ENCODE results near the gene MXD1. TPM values are rescaled to one million over a fixed set of nuclear protein-coding genes. Genes with fewer than 3 reads are reported as not detected.
"Not testable (repeated sequence)": the region's sequence is repeated elsewhere in the genome, so short reads cannot be mapped to it uniquely, and the experiment has no call there.

MXD1 gene
- polyA plus RNA-seq, 2 of the 4 experiments (the other 2 are of a cell fraction): 2.0 to 8.3 TPM

GRCh38 chr2:69893684-69894551 lies 21.0 kb upstream of the MXD1 start, which contains the start of gene SNRNP27:
Gene SNRNP27, plus strand, starts transcription at chr2:69893956. Its CDS starts 29 bp downstream, at chr2:69893985.
- peaks cover 8% of the 10 kb centered on the region; the same call in 2 of the 3 replicates for H3K4me1 ChIP-seq
- ChIA-PET CTCF (interaction anchor here (0.6 to 4.7 kb wide), 10 partner anchors 10 to 516 kb away, joined by 3 to 28 read pairs (median 3); no protein-coding TSS in a partner anchor), POLR2A (interaction anchor here (0.8 to 1.4 kb wide), 9 partner anchors 11 to 297 kb away, joined by 3 to 17 read pairs (median 3); partner anchors contain the start of genes ANXA4, C2orf42 and MXD1)
- FAIRE-seq (no peak), DNase-seq (ENCODE audit: low read depth in 1 of 2, low spot score in 1 of 2) (peak; percentile 89 to 94), ATAC-seq (peak; percentile 90 to 93)
- H3K4me2 ChIP-seq: peak within 1 kb of the TSS; percentile 85
- TF ChIP-seq E2F6 (IDR thresholded peaks at IDR 0.05; ENCODE audit: borderline replicate concordance, low read depth): 0 out of 2 replicates have a peak, but pooled peaks have one; percentile 36
- peak; percentile 27; the same call in 1 of the 2 replicates for TF ChIP-seq MAZ (IDR thresholded peaks at IDR 0.05; ENCODE audit: borderline replicate concordance, low read depth, low read length)
- TF ChIP-seq, protein P1, sequence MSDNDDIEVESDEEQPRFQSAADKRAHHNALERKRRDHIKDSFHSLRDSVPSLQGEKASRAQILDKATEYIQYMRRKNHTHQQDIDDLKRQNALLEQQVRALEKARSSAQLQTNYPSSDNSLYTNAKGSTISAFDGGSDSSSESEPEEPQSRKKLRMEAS (IDR thresholded peaks at IDR 0.05): peak; percentile 85
- TF ChIP-seq FOSL2 (IDR thresholded peaks at IDR 0.05): peak; percentile 6; the same call in 1 of the 2 replicates
- peak; percentile 67 for TF ChIP-seq FOSL2 (CRISPR knock-in tag; IDR thresholded peaks at IDR 0.05)
- peak; percentile 25; the same call in 2 of the 3 replicates for TF ChIP-seq SMC3 (IDR thresholded peaks at IDR 0.05)
- peak in 1 of 2 experiments; percentile 31; a peak in 1 of 4 replicates for TF ChIP-seq CEBPB (IDR thresholded peaks at IDR 0.05)
- no peak for TF ChIP-seq HEYL (CRISPR knock-in tag; IDR thresholded peaks at IDR 0.05)
- TF ChIP-seq ZC3H11A (IDR thresholded peaks at IDR 0.05): peak; percentile 20; the same call in 1 of the 2 replicates
- peak; percentile 79 for TF ChIP-seq BCL3 (IDR thresholded peaks at IDR 0.05)
- peak; percentile 32 for TF ChIP-seq CHD2 (IDR thresholded peaks at IDR 0.05; ENCODE audit: low read length, partially characterized antibody)
- no peak for TF ChIP-seq CBX8 (IDR thresholded peaks at IDR 0.05)
- TF ChIP-seq PHF8 (IDR thresholded peaks at IDR 0.05; ENCODE audit: borderline replicate concordance, low read depth): peak; percentile 94
- no peak for TF ChIP-seq FOXS1 (CRISPR knock-in tag; IDR thresholded peaks at IDR 0.05)
- no peak for TF ChIP-seq EP300 (IDR thresholded peaks at IDR 0.05)
- peak; percentile 52 to 90; a peak in 4 of 5 replicates for TF ChIP-seq JUN (IDR thresholded peaks at IDR 0.05)
- no peak for TF ChIP-seq TP53 (CRISPR knock-in tag; IDR thresholded peaks at IDR 0.05)
- TF ChIP-seq, protein P2, sequence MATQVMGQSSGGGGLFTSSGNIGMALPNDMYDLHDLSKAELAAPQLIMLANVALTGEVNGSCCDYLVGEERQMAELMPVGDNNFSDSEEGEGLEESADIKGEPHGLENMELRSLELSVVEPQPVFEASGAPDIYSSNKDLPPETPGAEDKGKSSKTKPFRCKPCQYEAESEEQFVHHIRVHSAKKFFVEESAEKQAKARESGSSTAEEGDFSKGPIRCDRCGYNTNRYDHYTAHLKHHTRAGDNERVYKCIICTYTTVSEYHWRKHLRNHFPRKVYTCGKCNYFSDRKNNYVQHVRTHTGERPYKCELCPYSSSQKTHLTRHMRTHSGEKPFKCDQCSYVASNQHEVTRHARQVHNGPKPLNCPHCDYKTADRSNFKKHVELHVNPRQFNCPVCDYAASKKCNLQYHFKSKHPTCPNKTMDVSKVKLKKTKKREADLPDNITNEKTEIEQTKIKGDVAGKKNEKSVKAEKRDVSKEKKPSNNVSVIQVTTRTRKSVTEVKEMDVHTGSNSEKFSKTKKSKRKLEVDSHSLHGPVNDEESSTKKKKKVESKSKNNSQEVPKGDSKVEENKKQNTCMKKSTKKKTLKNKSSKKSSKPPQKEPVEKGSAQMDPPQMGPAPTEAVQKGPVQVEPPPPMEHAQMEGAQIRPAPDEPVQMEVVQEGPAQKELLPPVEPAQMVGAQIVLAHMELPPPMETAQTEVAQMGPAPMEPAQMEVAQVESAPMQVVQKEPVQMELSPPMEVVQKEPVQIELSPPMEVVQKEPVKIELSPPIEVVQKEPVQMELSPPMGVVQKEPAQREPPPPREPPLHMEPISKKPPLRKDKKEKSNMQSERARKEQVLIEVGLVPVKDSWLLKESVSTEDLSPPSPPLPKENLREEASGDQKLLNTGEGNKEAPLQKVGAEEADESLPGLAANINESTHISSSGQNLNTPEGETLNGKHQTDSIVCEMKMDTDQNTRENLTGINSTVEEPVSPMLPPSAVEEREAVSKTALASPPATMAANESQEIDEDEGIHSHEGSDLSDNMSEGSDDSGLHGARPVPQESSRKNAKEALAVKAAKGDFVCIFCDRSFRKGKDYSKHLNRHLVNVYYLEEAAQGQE (IDR thresholded peaks at IDR 0.05): 0 out of 2 replicates have a peak, but pooled peaks have one; percentile 27
- peak; percentile 77 for TF ChIP-seq PBX3 (IDR thresholded peaks at IDR 0.05)
- peak; percentile 38; the same call in 1 of the 2 replicates for TF ChIP-seq HDAC2 (IDR thresholded peaks at IDR 0.05)
- peak; percentile 91 for TF ChIP-seq KDM5A (IDR thresholded peaks at IDR 0.05)
- TF ChIP-seq EHMT2 (IDR thresholded peaks at IDR 0.05; ENCODE audit: low read depth): 0 out of 2 replicates have a peak, but pooled peaks have one; percentile 44
- TF ChIP-seq POLR2A (IDR thresholded peaks at IDR 0.05; ENCODE audit: low read length): peak; percentile 52
- WGBS (ENCODE audit: missing lambda C conversion rate): 1% methylated on average over 32 of the region's 32 CpGs
- no peaks in the 10 kb centered on the region for H3K9me3 ChIP-seq
- H3K27ac ChIP-seq: peak within 1 kb of the TSS; percentile 75 to 88
- peak within 1 kb of the TSS; percentile 69 for H3K4me3 ChIP-seq

DNA sequence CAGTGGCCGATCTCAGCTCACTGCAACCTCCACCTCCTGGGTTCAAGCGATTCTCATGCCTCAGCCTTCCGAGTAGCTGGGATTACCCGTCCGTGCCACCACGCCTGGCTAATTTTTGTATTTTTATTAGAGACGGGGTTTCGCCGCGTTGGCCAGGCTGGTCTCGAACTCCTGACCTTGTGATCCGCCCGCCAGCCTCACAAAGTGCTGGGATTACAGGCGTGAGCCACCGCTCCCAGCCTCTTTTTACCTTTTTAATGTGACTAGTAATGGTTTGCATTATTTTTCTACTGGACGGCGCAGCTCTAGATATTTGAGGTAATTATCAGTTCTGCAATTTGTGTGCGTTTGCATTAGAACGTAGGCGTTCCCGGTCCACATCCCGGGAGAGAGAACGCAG lies 20.2 kb upstream of the MXD1 start:
- not testable (repeated sequence) for H3K4me1 ChIP-seq; H3K9me3 ChIP-seq; DNase-seq (ENCODE audit: low read depth in 1 of 2, low spot score in 1 of 2); ATAC-seq; FAIRE-seq
- Histone ChIP-seq H3K4me3 (peak overlapping the region; percentile 69), H3K27ac (peak overlapping the region; percentile 75 to 88; a peak in 5 of 6 replicates), H3K4me2 (peak overlapping the region; percentile 85)
- POLR2A ChIA-PET: interaction anchor here (1.3 kb wide), 2 partner anchors 20 to 170 kb away, joined by 9 to 17 read pairs; partner anchors contain the start of gene MXD1
- 41% methylated on average over 23 of the region's 23 CpGs for WGBS (ENCODE audit: missing lambda C conversion rate)
- CTCF ChIA-PET: interaction anchor here (0.7 to 4.7 kb wide), 5 partner anchors 10 to 517 kb away, joined by 3 to 28 read pairs (median 7); no protein-coding TSS in a partner anchor
